ENCODE measurements around the gene RAB29.

DNA sequence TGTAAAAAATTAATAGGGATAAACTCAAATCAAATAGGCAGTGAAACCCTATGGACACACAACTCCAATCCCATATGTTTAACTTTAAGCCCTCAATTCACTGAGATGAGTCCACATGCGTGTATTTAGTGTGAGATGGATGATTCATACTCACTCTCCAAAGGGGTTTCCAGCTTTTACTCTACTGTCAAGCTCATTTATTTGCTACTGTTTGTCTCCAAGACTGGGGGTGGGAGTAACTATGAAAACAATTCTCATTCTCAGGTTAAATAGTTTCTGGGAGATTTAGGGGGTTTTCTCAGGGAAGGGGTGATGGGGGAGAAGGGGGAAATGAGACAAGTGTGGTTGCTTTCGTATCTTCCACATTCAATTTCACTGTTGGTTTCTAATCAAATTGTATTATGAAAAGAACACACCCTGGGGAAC, 2.7 kb downstream of the RAB29 start:
- TF ChIP-seq, protein P1, sequence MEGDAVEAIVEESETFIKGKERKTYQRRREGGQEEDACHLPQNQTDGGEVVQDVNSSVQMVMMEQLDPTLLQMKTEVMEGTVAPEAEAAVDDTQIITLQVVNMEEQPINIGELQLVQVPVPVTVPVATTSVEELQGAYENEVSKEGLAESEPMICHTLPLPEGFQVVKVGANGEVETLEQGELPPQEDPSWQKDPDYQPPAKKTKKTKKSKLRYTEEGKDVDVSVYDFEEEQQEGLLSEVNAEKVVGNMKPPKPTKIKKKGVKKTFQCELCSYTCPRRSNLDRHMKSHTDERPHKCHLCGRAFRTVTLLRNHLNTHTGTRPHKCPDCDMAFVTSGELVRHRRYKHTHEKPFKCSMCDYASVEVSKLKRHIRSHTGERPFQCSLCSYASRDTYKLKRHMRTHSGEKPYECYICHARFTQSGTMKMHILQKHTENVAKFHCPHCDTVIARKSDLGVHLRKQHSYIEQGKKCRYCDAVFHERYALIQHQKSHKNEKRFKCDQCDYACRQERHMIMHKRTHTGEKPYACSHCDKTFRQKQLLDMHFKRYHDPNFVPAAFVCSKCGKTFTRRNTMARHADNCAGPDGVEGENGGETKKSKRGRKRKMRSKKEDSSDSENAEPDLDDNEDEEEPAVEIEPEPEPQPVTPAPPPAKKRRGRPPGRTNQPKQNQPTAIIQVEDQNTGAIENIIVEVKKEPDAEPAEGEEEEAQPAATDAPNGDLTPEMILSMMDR (tag by site-specific recombination; IDR thresholded peaks at IDR 0.05) = no peak
- TF ChIP-seq ZBTB1 (tag by site-specific recombination; IDR thresholded peaks at IDR 0.05) = no peak
- TF ChIP-seq ZSCAN30 (tag by site-specific recombination; IDR thresholded peaks at IDR 0.05) = no peak
- no peak for TF ChIP-seq ZNF416 (tag by site-specific recombination; IDR thresholded peaks at IDR 0.05)
- no peak for TF ChIP-seq EGR2 (tag by site-specific recombination; IDR thresholded peaks at IDR 0.05; ENCODE audit: low read depth)
- no peak for TF ChIP-seq REPIN1 (tag by site-specific recombination; IDR thresholded peaks at IDR 0.05; ENCODE audit: low read depth)
- TF ChIP-seq ZNF324 (tag by site-specific recombination; IDR thresholded peaks at IDR 0.05) = no peak
- no peak for TF ChIP-seq ZNF121 (tag by site-specific recombination; IDR thresholded peaks at IDR 0.05)
- no peak for TF ChIP-seq ZBTB11 (tag by site-specific recombination; conservative IDR thresholded peaks at IDR 0.05; ENCODE audit: low read depth)
- no peak for TF ChIP-seq TCF7L2 (IDR thresholded peaks at IDR 0.05; ENCODE audit: borderline replicate concordance, low read depth, low read length)
- no peak for TF ChIP-seq HOXA7 (CRISPR knock-in tag; IDR thresholded peaks at IDR 0.05; ENCODE audit: borderline replicate concordance)
- TF ChIP-seq ZNF639 (tag by site-specific recombination; IDR thresholded peaks at IDR 0.05) = no peak

Data from HEK293 (cell line).